Astrocyte of the cerebellum (primary cell): ENCODE measurements around the gene PROSER3.

ENCODE experiments used
- DNase-seq: peaks from one replicate; pipeline ENCODE4 v3.0.0-alpha.2; 2011; ENCODE audit warnings: low read depth
- H3K4me3 ChIP-seq: 2 replicates; pipeline ENCODE4 v1.5.1; 2011; ENCODE audit warnings: mild to moderate bottlenecking, low read depth, low read length, moderate library complexity
- CTCF ChIP-seq: IDR thresholded peaks from 2 replicates; pipeline ENCODE4 v1.5.1; 2012; ENCODE audit warnings: low read length, low read depth, moderate library complexity, mild to moderate bottlenecking; ENCODE audit errors: missing control alignments
- in situ Hi-C: cut with HindIII; loops from 2 replicates; pipeline ENCODE4 v1.10.0; 2017; ENCODE audit warnings: low sequenced_read_pairs

The PROSER3 gene

GRCh38 chr19:35746531-35746930 lies 11.4 kb upstream of the PROSER3 start:
- in situ Hi-C loops, result no loop called here
- no peak for DNase-seq
- H3K4me3 ChIP-seq, result peak overlapping the region; percentile 71
- TF ChIP-seq CTCF, result no peak

GRCh38 chr19:35748106-35749020 lies 9.6 kb upstream of the PROSER3 start, which contains the start of gene LIN37:
Gene LIN37, plus strand, starts transcription at chr19:35748576. Its CDS starts 149 bp downstream, at chr19:35748725.
- DNase-seq, result peak; percentile 100
- H3K4me3 ChIP-seq, result peak within 1 kb of the TSS; percentile 94
- no peak for TF ChIP-seq CTCF
- in situ Hi-C loops, result no loop called here

- TF ChIP-seq CTCF, result no peak
- in situ Hi-C loops, result no loop called here
- no peak overlapping the region for H3K4me3 ChIP-seq
- no peak for DNase-seq
Measured at GRCh38 chr19:35750167-35750566, 7.8 kb upstream of the PROSER3 start.

- in situ Hi-C loops, result no loop called here
- DNase-seq, result no peak
- TF ChIP-seq CTCF, result no peak
- H3K4me3 ChIP-seq, result no peak overlapping the region
Measured at GRCh38 chr19:35751839-35752745, 5.9 kb upstream of the PROSER3 start.

GRCh38 chr19:35752746-35753350 lies 5.1 kb upstream of the PROSER3 start:
- H3K4me3 ChIP-seq, result no peak overlapping the region
- no peak for TF ChIP-seq CTCF
- in situ Hi-C loops, result no loop called here
- no peak for DNase-seq

GRCh38 chr19:35753634-35754369 lies 4.2 kb upstream of the PROSER3 start:
- no peak for TF ChIP-seq CTCF
- in situ Hi-C loops, result no loop called here

More at GRCh38 chr19:35753634-35754369, 4.2 kb upstream of the PROSER3 start:
- no peak for DNase-seq
- no peak overlapping the region for H3K4me3 ChIP-seq
